IMR-90 (cell line): Measurements from ENCODE around the gene HECW1. TPM values are rescaled to one million over a fixed set of nuclear protein-coding genes. Genes with fewer than 3 reads are reported as not detected.

ENCODE experiments used
- ATAC-seq: fragments of 200-7000 bp; cut with Tn5 transposase; 2 replicates; pipeline ENCODE4 v1.9.1; 2020; ENCODE audit warnings: low read depth, mild to moderate bottlenecking, moderate library complexity
- BruUV-seq: library from RNA; stranded (reverse); fragments of 400-500 nt; replicated peaks from 2 replicates; lab custom pipeline; 2021; lab: Mats Ljungman, UMichigan
- CTCF ChIA-PET: fragments of 300-600 bp; formaldehyde crosslinking; extraction: SDS; loops from one replicate; lab custom pipeline; 2021; ENCODE audit warnings: antibody characterized with exemption; lab: Yijun Ruan, JAX
- POLR2A ChIA-PET: fragments of 300-600 bp; sonication (Branson Sonifier 250); formaldehyde crosslinking; loops from one replicate; lab custom pipeline; 2022; ENCODE audit warnings: antibody characterized with exemption; ENCODE audit not compliant: unreplicated experiment; lab: Charles Lee
- DNase-seq: peaks from one replicate; pipeline ENCODE4 v3.0.0; 2013
- H2AFZ ChIP-seq: replicated peaks from 2 replicates; pipeline ENCODE3; 2013; ENCODE audit warnings: low read length, mild to moderate bottlenecking; ENCODE audit not compliant: poor library complexity
- H2AK5ac ChIP-seq: 2 replicates; pipeline ENCODE4 v1.6.1; 2013; ENCODE audit warnings: low read depth, low read length, inconsistent platforms
- H2AK9ac ChIP-seq: replicated peaks from 2 replicates; pipeline ENCODE3; 2013; ENCODE audit warnings: mild to moderate bottlenecking, low read depth, low read length, moderate library complexity; ENCODE audit not compliant: poor library complexity
- H2BK120ac ChIP-seq: 2 replicates; pipeline ENCODE4 v1.6.1; 2013; ENCODE audit warnings: low read depth, low read length, inconsistent platforms
- H2BK15ac ChIP-seq: 3 replicates; pipeline ENCODE4 v1.6.1; 2013; ENCODE audit warnings: low read depth, low read length, inconsistent platforms
- H2BK20ac ChIP-seq: 2 replicates; pipeline ENCODE4 v1.6.1; 2013; ENCODE audit warnings: low read depth, mild to moderate bottlenecking, inconsistent platforms, low read length, moderate library complexity
- H2BK5ac ChIP-seq: 2 replicates; pipeline ENCODE4 v1.6.1; 2013; ENCODE audit warnings: mild to moderate bottlenecking, low read depth, low read length, inconsistent platforms; ENCODE audit not compliant: poor library complexity, severe bottlenecking
- H3K14ac ChIP-seq: replicated peaks from 2 replicates; pipeline ENCODE4 v1.6.1; 2013; ENCODE audit warnings: low read depth, low read length, inconsistent platforms
- H3K18ac ChIP-seq: 2 replicates; pipeline ENCODE4 v1.6.1; 2013; ENCODE audit warnings: low read depth, low read length, control low read depth
- H3K23ac ChIP-seq: 2 replicates; pipeline ENCODE4 v1.6.1; 2013; ENCODE audit warnings: low read depth, low read length, inconsistent platforms
- H3K27ac ChIP-seq: 2 replicates; pipeline ENCODE4 v1.5.1; 2013; ENCODE audit warnings: mild to moderate bottlenecking, control low read depth, low read length; ENCODE audit not compliant: insufficient read depth
- H3K27me3 ChIP-seq: 2 replicates; pipeline ENCODE4 v1.6.1; 2013; ENCODE audit warnings: low read length; ENCODE audit not compliant: control insufficient read depth, insufficient read depth
- H3K36me3 ChIP-seq: 2 replicates; pipeline ENCODE4 v1.6.1; 2013; ENCODE audit warnings: low read length, mixed read lengths; ENCODE audit not compliant: control insufficient read depth, insufficient read depth
- H3K4ac ChIP-seq: 2 replicates; pipeline ENCODE4 v1.6.1; 2013; ENCODE audit warnings: low read depth, low read length, inconsistent platforms
- H3K4me1 ChIP-seq: 2 replicates; pipeline ENCODE4 v1.6.1; 2013; ENCODE audit warnings: low read length, mixed read lengths; ENCODE audit not compliant: control insufficient read depth, insufficient read depth
- H3K4me2 ChIP-seq: 2 replicates; pipeline ENCODE4 v1.6.1; 2013; ENCODE audit warnings: low read depth, mild to moderate bottlenecking, control low read depth, low read length, moderate library complexity
- H3K4me3 ChIP-seq: 2 replicates; pipeline ENCODE4 v1.5.1; 2013; ENCODE audit warnings: low read depth, mild to moderate bottlenecking, control low read depth, low read length, moderate library complexity; ENCODE audit not compliant: insufficient read depth
- H3K56ac ChIP-seq: 2 replicates; pipeline ENCODE4 v1.6.1; 2013; ENCODE audit warnings: low read length, inconsistent platforms; ENCODE audit not compliant: insufficient read depth; ENCODE audit errors: extremely low read depth
- H3K79me1 ChIP-seq, 2 experiments: 2 replicates each; pipeline ENCODE4 v1.6.1; 2013; ENCODE audit warnings: low read length in 2 of 2, inconsistent platforms in 1 of 2, low read depth in 1 of 2
- H3K9ac ChIP-seq: 2 replicates; pipeline ENCODE4 v1.6.1; 2013; ENCODE audit warnings: low read depth, low read length, control low read depth
- H3K9me1 ChIP-seq: 2 replicates; pipeline ENCODE4 v1.6.1; 2013; ENCODE audit warnings: low read length, inconsistent platforms; ENCODE audit not compliant: insufficient read depth
- H3K9me3 ChIP-seq: 2 replicates; pipeline ENCODE4 v1.6.1; 2013; ENCODE audit warnings: low read length; ENCODE audit not compliant: control insufficient read depth, insufficient read depth
- H4K20me1 ChIP-seq: 2 replicates; pipeline ENCODE4 v1.6.1; 2013; ENCODE audit warnings: low read length, inconsistent platforms; ENCODE audit not compliant: insufficient read depth
- H4K5ac ChIP-seq: 2 replicates; pipeline ENCODE4 v1.6.1; 2013; ENCODE audit warnings: mild to moderate bottlenecking, low read depth, low read length, control low read depth
- H4K8ac ChIP-seq, 2 experiments: 2 replicates each; pipeline ENCODE4 v1.6.1; 2013; ENCODE audit warnings: low read depth in 2 of 2, low read length in 2 of 2, control low read depth in 1 of 2, inconsistent platforms in 1 of 2
- H4K91ac ChIP-seq: 2 replicates; pipeline ENCODE4 v1.6.1; 2013; ENCODE audit warnings: low read depth, low read length, inconsistent platforms; ENCODE audit not compliant: insufficient read depth
- BHLHE40 ChIP-seq: fragments of 150-350 bp; IDR thresholded peaks from 2 replicates; pipeline ENCODE4 v1.6.1; 2016; ENCODE audit warnings: mild to moderate bottlenecking, low read depth, low read length
- CEBPB ChIP-seq: IDR thresholded peaks from 2 replicates; pipeline ENCODE4 v1.6.1; 2012; ENCODE audit warnings: low read depth, low read length, improper control_type of control experiment
- CHD1 ChIP-seq: IDR thresholded peaks from 2 replicates; pipeline ENCODE4 v1.6.1; 2012; ENCODE audit warnings: low read depth, low read length, improper control_type of control experiment
- FOS ChIP-seq: fragments of 150-350 bp; IDR thresholded peaks from 2 replicates; pipeline ENCODE4 v1.6.1; 2016; ENCODE audit warnings: low read depth, low read length
- MAFK ChIP-seq: IDR thresholded peaks from 2 replicates; pipeline ENCODE4 v1.6.1; 2012; ENCODE audit warnings: low read depth, low read length, improper control_type of control experiment
- MAZ ChIP-seq: IDR thresholded peaks from 2 replicates; pipeline ENCODE4 v1.6.1; 2012; ENCODE audit warnings: low read depth, mild to moderate bottlenecking, low read length, improper control_type of control experiment, moderate library complexity, borderline replicate concordance
- MXI1 ChIP-seq: IDR thresholded peaks from 2 replicates; pipeline ENCODE4 v1.6.1; 2012; ENCODE audit warnings: low read depth, mild to moderate bottlenecking, low read length, moderate library complexity, borderline replicate concordance
- NFE2L2 ChIP-seq: fragments of 150-350 bp; IDR thresholded peaks from 2 replicates; pipeline ENCODE4 v1.6.1; 2016; ENCODE audit warnings: low read depth, mild to moderate bottlenecking, low read length
- POLR2A ChIP-seq: IDR thresholded peaks from 2 replicates; pipeline ENCODE4 v1.6.1; 2012; ENCODE audit warnings: mild to moderate bottlenecking, low read depth, low read length
- RAD21 ChIP-seq: IDR thresholded peaks from 2 replicates; pipeline ENCODE4 v1.6.1; 2012; ENCODE audit warnings: low read length, improper control_type of control experiment
- RCOR1 ChIP-seq: IDR thresholded peaks from 2 replicates; pipeline ENCODE4 v1.6.1; 2012; ENCODE audit warnings: mild to moderate bottlenecking, low read length, improper control_type of control experiment; ENCODE audit not compliant: insufficient replicate concordance
- RFX5 ChIP-seq: IDR thresholded peaks from 2 replicates; pipeline ENCODE4 v1.8.0; 2012; ENCODE audit warnings: low read depth, mild to moderate bottlenecking, low read length, moderate library complexity
- SMC3 ChIP-seq: fragments of 150-350 bp; IDR thresholded peaks from 2 replicates; pipeline ENCODE4 v1.6.1; 2016; ENCODE audit warnings: low read depth, mild to moderate bottlenecking, antibody characterized with exemption, low read length, moderate library complexity
- WGBS, 2 experiments: methylation state at CpG; one replicate each; pipeline versions ENCODE4 v1.1.5 to v1.1.7; 2013; ENCODE audit warnings: missing lambda C conversion rate in 2 of 2; ENCODE audit not compliant: insufficient read length in 1 of 2; ENCODE audit errors: extremely low coverage in 2 of 2; 5-methylcytosine and 5-hydroxymethylcytosine counted together
- dilution Hi-C: fragments of 300-500 bp; cut with HindIII; formaldehyde crosslinking; loops from one replicate; pipeline ENCODE4 v1.14.3; 2018; ENCODE audit warnings: low sequenced_read_pairs; ENCODE audit not compliant: unreplicated experiment
- in situ Hi-C: fragments of 300-500 bp; cut with MboI; formaldehyde crosslinking; loops from 3 replicates; pipeline ENCODE4 v1.14.3; 2019; ENCODE audit warnings: low sequenced_read_pairs, inconsistent platforms, mixed read lengths
- intact Hi-C: fragments of 100-400 bp; cut with micrococcal nuclease; formaldehyde crosslinking; loops from 2 replicates; pipeline ENCODE4 v1.10.0; 2022
- polyA plus RNA-seq, 3 experiments: library from polyadenylated mRNA; depleted of rRNA; stranded (reverse); fragments of >200 nt; gene quantifications; 2 replicates each; pipeline ENCODE4 v1.2.3, GENCODE V29; 2012; ENCODE audit warnings: low replicate concordance in 1 of 3
- total RNA-seq: library from RNA; depleted of rRNA; stranded (reverse); fragments of >200 nt; gene quantifications from 2 replicates; pipeline ENCODE4 v1.2.3, GENCODE V29; 2012
- TF ChIP-seq, protein P1 (sequence below): fragments of 150-350 bp; IDR thresholded peaks from 2 replicates; pipeline ENCODE4 v1.6.1; 2016; ENCODE audit warnings: low read depth, mild to moderate bottlenecking, low read length, moderate library complexity, borderline replicate concordance
- TF ChIP-seq, protein P2 (sequence below): conservative IDR thresholded peaks from 2 replicates; pipeline ENCODE4 v1.5.1; 2012; ENCODE audit warnings: mild to moderate bottlenecking, low read depth, low read length, improper control_type of control experiment
- TF ChIP-seq, protein P3 (sequence below): fragments of 150-350 bp; IDR thresholded peaks from 2 replicates; pipeline ENCODE4 v1.6.1; 2017; ENCODE audit warnings: mild to moderate bottlenecking, antibody characterized with exemption, low read length, low read depth

HECW1 gene
- total and polyA plus RNA-seq, 2 of the 4 experiments (the other 2 are of a cell fraction): 0.56 to 1.3 TPM

DNA sequence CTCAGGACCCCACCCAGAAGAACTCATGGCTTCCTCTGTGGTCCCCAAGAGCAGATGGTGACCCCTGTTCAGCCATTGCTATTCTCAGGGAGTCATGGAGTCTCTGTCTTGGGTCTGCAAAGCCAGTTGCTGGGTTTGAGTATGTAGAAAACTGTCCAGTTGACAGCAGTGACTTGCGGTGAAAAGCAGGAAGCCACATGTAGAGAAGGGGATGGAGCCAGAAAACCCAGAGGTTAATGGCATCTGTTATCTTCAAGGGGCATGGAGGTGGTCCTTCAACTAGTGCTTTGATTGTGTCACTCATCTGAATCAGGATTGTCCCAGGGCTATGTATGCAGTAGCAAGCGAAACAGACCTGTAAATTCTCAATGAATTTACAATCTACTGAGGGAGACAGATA, 384.1 kb downstream of the HECW1 start:
- Histone ChIP-seq H3K9me3 (no peaks in the 10 kb centered on the region), H2AK9ac (no peak overlapping the region), H2BK15ac (no peak overlapping the region), H2AK5ac (no peak overlapping the region), H3K36me3 (no peaks in the 10 kb centered on the region), H2AFZ (no peak overlapping the region), H3K23ac (no peak overlapping the region), H4K8ac (no peak overlapping the region), H3K79me1 (no peaks in the 10 kb centered on the region), H2BK20ac (no peak overlapping the region), H3K56ac (no peak overlapping the region), H3K4me2 (no peak overlapping the region), H3K9ac (no peak overlapping the region), H3K4me1 (no peaks in the 10 kb centered on the region), H3K4ac (no peak overlapping the region), H2BK120ac (no peak overlapping the region), H3K27ac (no peak overlapping the region), H3K9me1 (no peaks in the 10 kb centered on the region; the same call in 1 of the 2 replicates), H2BK5ac (no peak overlapping the region), H4K20me1 (no peaks in the 10 kb centered on the region), H4K91ac (no peak overlapping the region), H3K14ac (no peak overlapping the region), H3K27me3 (peaks cover 59% of the 10 kb centered on the region), H4K5ac (no peak overlapping the region), H3K18ac (no peak overlapping the region), H3K4me3 (no peak overlapping the region)
- in situ Hi-C loops (no loop called here), intact Hi-C loops (no loop called here), dilution Hi-C loops (no loop called here)
- no TSS peak for BruUV-seq
- ATAC-seq: no peak
- WGBS, 2 experiments: 86% methylated on average over 1 of the region's 2 CpGs; no CpG with 5 or more reads in 1 of the 2 experiments
- TF ChIP-seq RFX5 (no peak), MXI1 (no peak), NFE2L2 (no peak), CEBPB (no peak), POLR2A (no peak), BHLHE40 (no peak), FOS (no peak), SMC3 (no peak), MAFK (no peak), RAD21 (no peak), CHD1 (no peak), MAZ (no peak), RCOR1 (no peak)
- TF ChIP-seq, protein P1, sequence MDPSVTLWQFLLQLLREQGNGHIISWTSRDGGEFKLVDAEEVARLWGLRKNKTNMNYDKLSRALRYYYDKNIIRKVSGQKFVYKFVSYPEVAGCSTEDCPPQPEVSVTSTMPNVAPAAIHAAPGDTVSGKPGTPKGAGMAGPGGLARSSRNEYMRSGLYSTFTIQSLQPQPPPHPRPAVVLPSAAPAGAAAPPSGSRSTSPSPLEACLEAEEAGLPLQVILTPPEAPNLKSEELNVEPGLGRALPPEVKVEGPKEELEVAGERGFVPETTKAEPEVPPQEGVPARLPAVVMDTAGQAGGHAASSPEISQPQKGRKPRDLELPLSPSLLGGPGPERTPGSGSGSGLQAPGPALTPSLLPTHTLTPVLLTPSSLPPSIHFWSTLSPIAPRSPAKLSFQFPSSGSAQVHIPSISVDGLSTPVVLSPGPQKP: no peak
- TF ChIP-seq, protein P2, sequence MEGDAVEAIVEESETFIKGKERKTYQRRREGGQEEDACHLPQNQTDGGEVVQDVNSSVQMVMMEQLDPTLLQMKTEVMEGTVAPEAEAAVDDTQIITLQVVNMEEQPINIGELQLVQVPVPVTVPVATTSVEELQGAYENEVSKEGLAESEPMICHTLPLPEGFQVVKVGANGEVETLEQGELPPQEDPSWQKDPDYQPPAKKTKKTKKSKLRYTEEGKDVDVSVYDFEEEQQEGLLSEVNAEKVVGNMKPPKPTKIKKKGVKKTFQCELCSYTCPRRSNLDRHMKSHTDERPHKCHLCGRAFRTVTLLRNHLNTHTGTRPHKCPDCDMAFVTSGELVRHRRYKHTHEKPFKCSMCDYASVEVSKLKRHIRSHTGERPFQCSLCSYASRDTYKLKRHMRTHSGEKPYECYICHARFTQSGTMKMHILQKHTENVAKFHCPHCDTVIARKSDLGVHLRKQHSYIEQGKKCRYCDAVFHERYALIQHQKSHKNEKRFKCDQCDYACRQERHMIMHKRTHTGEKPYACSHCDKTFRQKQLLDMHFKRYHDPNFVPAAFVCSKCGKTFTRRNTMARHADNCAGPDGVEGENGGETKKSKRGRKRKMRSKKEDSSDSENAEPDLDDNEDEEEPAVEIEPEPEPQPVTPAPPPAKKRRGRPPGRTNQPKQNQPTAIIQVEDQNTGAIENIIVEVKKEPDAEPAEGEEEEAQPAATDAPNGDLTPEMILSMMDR: no peak
- TF ChIP-seq, protein P3, sequence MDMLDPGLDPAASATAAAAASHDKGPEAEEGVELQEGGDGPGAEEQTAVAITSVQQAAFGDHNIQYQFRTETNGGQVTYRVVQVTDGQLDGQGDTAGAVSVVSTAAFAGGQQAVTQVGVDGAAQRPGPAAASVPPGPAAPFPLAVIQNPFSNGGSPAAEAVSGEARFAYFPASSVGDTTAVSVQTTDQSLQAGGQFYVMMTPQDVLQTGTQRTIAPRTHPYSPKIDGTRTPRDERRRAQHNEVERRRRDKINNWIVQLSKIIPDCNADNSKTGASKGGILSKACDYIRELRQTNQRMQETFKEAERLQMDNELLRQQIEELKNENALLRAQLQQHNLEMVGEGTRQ: no peak
- CTCF ChIA-PET: no interaction called here
- POLR2A ChIA-PET: no interaction called here
- no peak for DNase-seq
